Ovary (tissue), 9 donors: ENCODE measurements around the gene ZMYND11. TPM values are rescaled to one million over a fixed set of nuclear protein-coding genes. Genes with fewer than 3 reads are reported as not detected.

Experiments
- DNase-seq, 5 donors: peaks; one replicate each; pipeline ENCODE4 v3.0.0-alpha.2; 2019 to 2020
- H3K27ac ChIP-seq, 2 donors: fragments of 200-600 bp; one replicate each; pipeline versions ENCODE4 v1.5.1 to v1.8.0; 2019 to 2022
- H3K27me3 ChIP-seq: fragments of 200-600 bp; one replicate; pipeline ENCODE4 v1.8.0; 2022
- H3K36me3 ChIP-seq: fragments of 200-600 bp; sonication (generic); one replicate; pipeline ENCODE4 v1.5.1; 2019
- H3K4me1 ChIP-seq: one replicate; pipeline ENCODE4 v1.8.1; 2013; ENCODE audit warnings: mild to moderate bottlenecking, moderate library complexity; ENCODE audit not compliant: insufficient read depth
- H3K4me3 ChIP-seq: fragments of 200-600 bp; sonication (generic); one replicate; pipeline ENCODE4 v1.5.1; 2017
- H3K9me3 ChIP-seq, 2 donors: fragments of 200-600 bp in 1 of 2; sonication (generic) in 1 of 2; one replicate each; pipeline versions ENCODE4 v1.5.1 to v1.8.1; 2013 to 2019; ENCODE audit warnings: mild to moderate bottlenecking in 1 of 2, moderate library complexity in 1 of 2
- CTCF ChIP-seq, 3 donors: fragments of 450-650 bp in 2 of 3; fragments of 200-600 bp in 1 of 3; IDR thresholded peaks; one replicate each; pipeline versions ENCODE4 v1.5.1 to v1.8.0; 2016 to 2022; ENCODE audit warnings: antibody characterized with exemption in 3 of 3, mild to moderate bottlenecking in 1 of 3
- EP300 ChIP-seq: sonication (generic); formaldehyde crosslinking; IDR thresholded peaks from one replicate; pipeline ENCODE4 v1.6.1; 2017; ENCODE audit warnings: antibody characterized with exemption
- POLR2A ChIP-seq: fragments of 450-650 bp; IDR thresholded peaks from one replicate; pipeline ENCODE4 v1.6.1; 2017; ENCODE audit warnings: antibody characterized with exemption, mild to moderate bottlenecking, moderate library complexity
- WGBS, 3 donors: extraction: QIAGEN DNeasy Blood & Tissue Kit in 1 of 3; methylation state at CpG; one replicate each; pipeline versions ENCODE4 v1.1.5 to v1.1.7; 2013 to 2017; 5-methylcytosine and 5-hydroxymethylcytosine counted together
- intact Hi-C, 4 donors: fragments of 100-400 bp; cut with DNase I; formaldehyde crosslinking; loops; one replicate each; pipeline versions ENCODE4 v1.11.0 to v1.15.1; 2022 to 2023
- polyA plus RNA-seq, 2 donors: library from polyadenylated mRNA; stranded (reverse); fragments of 200-250 nt in 1 of 2; fragments of 350-450 nt in 1 of 2; fragmentation: Illumina TruSeq in 1 of 2; extraction: RNeasy Lipid Tissue Mini Kit (QIAGEN cat#74804) in 1 of 2; gene quantifications; one replicate each; pipeline ENCODE4 v1.2.3, GENCODE V29; 2013 to 2014
- total RNA-seq, 7 donors: library from RNA; depleted of rRNA in 2 of 7; stranded (reverse); fragments of >200 nt in 2 of 7; fragmentation: NEBNext Ultra II Directional in 3 of 7; extraction: Animal tissue kit (Norgen Biotek cat#: 25700) in 3 of 7; gene quantifications; one replicate each; pipeline versions ENCODE4 v1.1.0 to v1.2.4, GENCODE V29; 2016 to 2023
- donor health status: DM: no; HTN: no; CAD: no; lungs with moderate emphysema.
- donor health status: DM: no; HTN: no; CAD: no.
- donor health status: Bipolar disorder and iron deficiency.
- donor health status: DM: yes; HTN: yes; CAD: no.
- donor health status: DM: no; HTN: no; CAD: no.
- donor health status: DM: yes; HTN: yes; CAD: no.

The ZMYND11 gene
- total and polyA plus RNA-seq, 9 donors, result 48.4 to 93.6 (median 83.5) TPM

- Histone ChIP-seq H3K4me1 (no peaks in the 10 kb centered on the region), H3K4me3 (no peak overlapping the region), H3K27me3 (no peaks in the 10 kb centered on the region), H3K36me3 (no peaks in the 10 kb centered on the region), H3K27ac (no peak overlapping the region), H3K9me3 (no peaks in the 10 kb centered on the region)
- intact Hi-C loops, result no loop called here
- DNase-seq, result peak in 1 of 5 donors; percentile 11
- 86 to 95% (median 94%) methylated on average over 17 of the region's 17 CpGs for WGBS, 3 donors
- no peak for TF ChIP-seq EP300
- TF ChIP-seq CTCF (IDR thresholded peaks at IDR 0.05), result no peak
- no peak for TF ChIP-seq POLR2A
Measured at GRCh38 chr10:290026-290725, 154.9 kb downstream of the ZMYND11 start.

- TF ChIP-seq CTCF (IDR thresholded peaks at IDR 0.05) (no peak), EP300 (no peak), POLR2A (no peak)
- H3K4me1 ChIP-seq, result no peaks in the 10 kb centered on the region
- no peak overlapping the region for H3K4me3 ChIP-seq
- no peaks in the 10 kb centered on the region for H3K36me3 ChIP-seq
- H3K27ac ChIP-seq, result no peak overlapping the region
- no peaks in the 10 kb centered on the region for H3K27me3 ChIP-seq
- intact Hi-C loops, result no loop called here
- no peaks in the 10 kb centered on the region for H3K9me3 ChIP-seq
- WGBS, 3 donors, result 41 to 55% (median 43%) methylated on average over 4 of the region's 4 CpGs
- no peak for DNase-seq
Measured at GRCh38 chr10:293636-294035, 158.4 kb downstream of the ZMYND11 start.

GRCh38 chr10:297567-297966, 162.3 kb downstream of the ZMYND11 start:
- no peak for DNase-seq
- intact Hi-C loops, result no loop called here
- no peaks in the 10 kb centered on the region for H3K9me3 ChIP-seq
- no peaks in the 10 kb centered on the region for H3K27me3 ChIP-seq
- H3K4me1 ChIP-seq, result no peaks in the 10 kb centered on the region
- no peak for TF ChIP-seq POLR2A
- 8 to 9% (median 8%) methylated on average over 6 of the region's 6 CpGs for WGBS, 3 donors
- H3K27ac ChIP-seq, result peak overlapping the region in 1 of 2 donors; percentile 38
- H3K4me3 ChIP-seq, result no peak overlapping the region
- H3K36me3 ChIP-seq, result no peaks in the 10 kb centered on the region

GRCh38 chr10:298033-298432, 162.8 kb downstream of the ZMYND11 start:
- Histone ChIP-seq H3K36me3 (no peaks in the 10 kb centered on the region), H3K27ac (no peak overlapping the region), H3K9me3 (no peaks in the 10 kb centered on the region), H3K4me3 (no peak overlapping the region), H3K27me3 (no peaks in the 10 kb centered on the region), H3K4me1 (no peaks in the 10 kb centered on the region)
- TF ChIP-seq POLR2A (no peak), CTCF (IDR thresholded peaks at IDR 0.05) (no peak), EP300 (no peak)
- no peak for DNase-seq
- WGBS, 3 donors, result 84 to 89% (median 85%) methylated on average over 9 of the region's 9 CpGs
- intact Hi-C loops, result no loop called here

- no peak for DNase-seq
- no peaks in the 10 kb centered on the region for H3K4me1 ChIP-seq
- no peak overlapping the region for H3K4me3 ChIP-seq
- intact Hi-C loops, result no loop called here
- no peaks in the 10 kb centered on the region for H3K9me3 ChIP-seq
- TF ChIP-seq CTCF (IDR thresholded peaks at IDR 0.05) (no peak), EP300 (no peak), POLR2A (no peak)
- no peak overlapping the region for H3K27ac ChIP-seq
- no peaks in the 10 kb centered on the region for H3K36me3 ChIP-seq
- no peaks in the 10 kb centered on the region for H3K27me3 ChIP-seq
- WGBS, 3 donors, result 96 to 99% (median 97%) methylated on average over 2 of the region's 2 CpGs
Measured at GRCh38 chr10:299512-299911, 164.3 kb downstream of the ZMYND11 start.
